ENCODE data around the gene SQOR. TPM values are rescaled to one million over a fixed set of nuclear protein-coding genes. Genes with fewer than 3 reads are reported as not detected.
A peak's percentile ranks its signal among the peaks of the same experiment; 100 is the strongest.

Gene SQOR
- total RNA-seq = 10 to 100 TPM; 29.4 to 83.8 TPM

DNA sequence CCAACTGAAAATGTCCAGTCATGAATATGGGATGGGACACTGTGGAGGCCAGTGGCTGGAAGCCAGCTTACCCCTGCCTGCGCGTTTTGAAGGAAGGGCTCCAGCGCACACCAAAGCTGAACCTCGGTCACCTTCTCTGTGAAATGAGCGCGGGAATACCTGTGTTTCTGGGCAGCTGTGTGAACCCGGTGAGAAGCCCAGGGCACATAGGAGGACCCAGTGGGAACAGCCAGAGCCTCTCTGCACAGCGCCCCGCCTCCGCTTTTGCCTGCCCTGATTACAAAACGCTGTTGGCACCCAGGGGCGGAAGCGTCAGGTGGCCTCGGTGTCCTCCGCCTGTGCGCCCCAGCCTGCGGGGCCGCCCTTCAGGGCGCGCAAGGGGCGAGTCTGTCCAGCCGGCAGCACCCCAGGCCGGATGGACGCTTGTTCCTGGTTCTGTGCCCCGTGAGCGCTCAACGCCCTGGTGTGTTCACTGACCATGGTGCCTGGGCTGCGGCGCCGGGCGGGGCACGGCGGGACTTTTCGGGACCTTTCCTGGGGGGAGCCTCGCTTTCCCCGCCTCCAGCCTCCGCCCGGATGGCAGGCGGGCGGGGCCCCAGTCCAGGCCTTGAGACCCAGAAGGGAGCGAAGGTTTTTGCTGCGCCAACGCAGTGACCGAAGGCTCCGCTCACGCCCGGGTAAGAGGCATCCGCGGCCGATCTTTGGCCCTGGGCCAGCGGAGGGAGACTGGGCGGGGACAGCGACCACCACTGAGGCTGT is at the start of gene SQOR:
SQOR (plus strand) TSS at position 598 of the 759 bp plus-strand sequence. CDS start 23,895 bp downstream, outside the sequence.
- TF ChIP-seq POLR2A (IDR thresholded peaks at IDR 0.05) = peak; percentile 85
- TF ChIP-seq, protein P1, sequence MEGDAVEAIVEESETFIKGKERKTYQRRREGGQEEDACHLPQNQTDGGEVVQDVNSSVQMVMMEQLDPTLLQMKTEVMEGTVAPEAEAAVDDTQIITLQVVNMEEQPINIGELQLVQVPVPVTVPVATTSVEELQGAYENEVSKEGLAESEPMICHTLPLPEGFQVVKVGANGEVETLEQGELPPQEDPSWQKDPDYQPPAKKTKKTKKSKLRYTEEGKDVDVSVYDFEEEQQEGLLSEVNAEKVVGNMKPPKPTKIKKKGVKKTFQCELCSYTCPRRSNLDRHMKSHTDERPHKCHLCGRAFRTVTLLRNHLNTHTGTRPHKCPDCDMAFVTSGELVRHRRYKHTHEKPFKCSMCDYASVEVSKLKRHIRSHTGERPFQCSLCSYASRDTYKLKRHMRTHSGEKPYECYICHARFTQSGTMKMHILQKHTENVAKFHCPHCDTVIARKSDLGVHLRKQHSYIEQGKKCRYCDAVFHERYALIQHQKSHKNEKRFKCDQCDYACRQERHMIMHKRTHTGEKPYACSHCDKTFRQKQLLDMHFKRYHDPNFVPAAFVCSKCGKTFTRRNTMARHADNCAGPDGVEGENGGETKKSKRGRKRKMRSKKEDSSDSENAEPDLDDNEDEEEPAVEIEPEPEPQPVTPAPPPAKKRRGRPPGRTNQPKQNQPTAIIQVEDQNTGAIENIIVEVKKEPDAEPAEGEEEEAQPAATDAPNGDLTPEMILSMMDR (IDR thresholded peaks at IDR 0.05) = peak in 2 of 4 experiments; percentile 17 to 20
- TF ChIP-seq POLR2AphosphoS5 (IDR thresholded peaks at IDR 0.05) = peak; percentile 85
- intact Hi-C loops (cut with DNase I) = loop anchor here (10.0 kb wide), 1 partner anchor 260 kb away; no protein-coding TSS in a partner anchor
- no peaks in the 10 kb centered on the region for H3K4me1 ChIP-seq (replicated peaks)

DNA sequence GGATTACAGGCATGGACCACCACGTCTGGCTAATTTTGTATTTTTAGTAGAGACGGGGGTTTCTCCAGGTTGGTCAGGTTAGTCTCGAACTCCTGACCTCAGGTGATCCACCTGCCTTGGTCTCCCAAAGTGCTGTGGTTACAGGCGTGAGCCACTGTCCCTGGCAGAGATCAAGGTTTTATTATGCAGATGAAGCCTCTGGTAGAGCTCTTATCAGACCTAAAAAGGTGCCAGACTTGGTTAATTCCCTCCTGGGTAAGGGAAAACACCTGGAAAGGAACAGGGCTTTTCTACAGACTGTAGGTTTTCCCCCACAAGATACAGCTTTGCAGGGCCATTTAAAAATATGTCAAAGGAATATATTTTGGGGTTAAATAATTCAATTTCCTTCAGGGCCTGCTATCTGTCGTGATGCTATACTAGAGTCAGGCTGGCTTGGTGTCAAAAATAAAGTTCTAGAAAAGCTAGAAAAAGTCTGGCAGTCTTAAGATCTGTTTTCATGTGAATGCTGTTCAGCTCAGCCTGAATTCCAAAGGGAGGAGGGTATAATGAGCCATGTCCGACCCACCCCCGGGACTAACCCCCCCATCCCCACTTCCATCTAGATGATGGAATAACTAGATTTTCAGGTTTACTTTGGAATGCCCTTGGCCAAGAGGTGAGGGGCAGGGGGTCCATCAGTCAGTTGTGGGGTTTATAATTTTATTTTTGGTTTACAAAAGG is 49.6 kb upstream of the SQOR start:
- Histone ChIP-seq H3K4me3 (no peak overlapping the region), H3K27ac (no peak overlapping the region)

More for the DNA sequence above, at the start of gene SQOR:
- 2% methylated on average over 52 of the region's 53 CpGs for WGBS
- Histone ChIP-seq H3K9me3 (no peaks in the 10 kb centered on the region), H3K36me3 (no peaks in the 10 kb centered on the region), H3K27me3 (replicated peaks; ENCODE audit: insufficient read depth) (no peaks in the 10 kb centered on the region), H3K27ac (peak within 1 kb of the TSS; percentile 88 to 93), H3K4me3 (peak within 1 kb of the TSS; percentile 72 to 79)
- DNase-seq (ENCODE audit: low spot score) = peak; percentile 88

DNA sequence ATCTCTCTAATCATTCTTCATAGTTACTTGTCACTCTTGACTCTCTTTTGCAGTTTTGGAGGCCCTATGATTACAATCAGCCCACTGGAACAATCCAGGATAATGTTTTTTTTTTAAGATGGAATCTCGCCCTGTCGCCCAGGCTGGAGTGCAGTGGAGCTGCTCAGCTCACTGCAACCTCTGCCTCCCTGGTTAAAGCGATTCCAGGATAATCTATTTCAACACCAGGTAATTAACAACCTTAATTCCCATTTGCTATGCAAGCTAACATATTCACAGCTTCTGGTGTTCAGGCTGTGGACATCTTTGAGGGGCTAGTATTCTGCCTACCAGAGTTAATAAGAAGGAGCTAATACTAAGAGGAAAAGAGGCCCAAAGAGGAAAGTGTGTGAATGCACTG is 48.7 kb upstream of the SQOR start:
- intact Hi-C loops (cut with DNase I) = loop anchor here (1.0 to 10.0 kb wide), 3 partner anchors 64 to 421 kb away; partner anchors contain the start of gene SLC30A4
- no peaks in the 10 kb centered on the region for H3K36me3 ChIP-seq
- no peak for TF ChIP-seq POLR2A (IDR thresholded peaks at IDR 0.05)
- TF ChIP-seq, protein P1 (IDR thresholded peaks at IDR 0.05) = no peak
- no peak for TF ChIP-seq POLR2AphosphoS5 (IDR thresholded peaks at IDR 0.05)
- no peaks in the 10 kb centered on the region for H3K4me1 ChIP-seq (replicated peaks)
- H3K4me3 ChIP-seq = peak overlapping the region; percentile 91 to 95
- DNase-seq (ENCODE audit: low spot score) = no peak
- 62% methylated on average over 3 of the region's 3 CpGs for WGBS
- peak overlapping the region; percentile 98 to 99 for H3K27ac ChIP-seq
- H3K27me3 ChIP-seq (replicated peaks; ENCODE audit: insufficient read depth) = no peaks in the 10 kb centered on the region
- no peaks in the 10 kb centered on the region for H3K9me3 ChIP-seq

More for the DNA sequence above, 49.6 kb upstream of the SQOR start:
- no peak for DNase-seq (ENCODE audit: low spot score)
- H3K36me3 ChIP-seq = no peaks in the 10 kb centered on the region
- H3K9me3 ChIP-seq = no peaks in the 10 kb centered on the region
- intact Hi-C loops (cut with DNase I) = loop anchor here (5.0 to 10.0 kb wide), 2 partner anchors 183 to 420 kb away; a partner anchor contains a TSS
- 65% methylated on average over 7 of the region's 7 CpGs for WGBS
- TF ChIP-seq POLR2A (IDR thresholded peaks at IDR 0.05) (no peak), POLR2AphosphoS5 (IDR thresholded peaks at IDR 0.05) (no peak)
- TF ChIP-seq, protein P1 (IDR thresholded peaks at IDR 0.05) = no peak
- H3K4me1 ChIP-seq (replicated peaks) = no peaks in the 10 kb centered on the region
- no peaks in the 10 kb centered on the region for H3K27me3 ChIP-seq (replicated peaks; ENCODE audit: insufficient read depth)

DNA sequence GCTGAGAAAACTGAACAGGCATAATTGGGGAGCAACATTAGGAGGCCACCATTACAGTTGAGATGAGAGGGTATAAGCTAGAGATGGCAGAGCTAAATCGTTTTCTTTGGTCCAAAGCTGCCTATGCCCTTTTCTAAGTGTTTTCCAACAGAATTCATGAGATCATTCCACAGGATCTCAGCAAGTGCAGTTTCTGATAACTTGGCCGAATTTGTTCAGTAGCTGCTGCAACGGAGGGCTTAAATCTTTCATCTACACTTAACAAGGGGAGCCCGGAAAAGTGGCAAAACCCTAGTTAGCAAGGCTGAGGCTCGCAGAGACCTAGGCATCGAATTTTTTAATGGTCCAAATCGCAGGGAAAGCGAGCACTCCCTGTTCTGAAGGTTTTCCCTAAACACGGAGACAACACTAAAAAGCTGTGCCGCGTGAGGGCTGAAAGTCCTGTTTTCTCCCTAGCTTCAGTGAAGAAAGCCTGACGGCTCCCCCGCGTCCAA is 48.2 kb upstream of the SQOR start:
- no peak for TF ChIP-seq POLR2A (IDR thresholded peaks at IDR 0.05)
- TF ChIP-seq, protein P1 (IDR thresholded peaks at IDR 0.05) = peak in 1 of 4 experiments; percentile 3
- TF ChIP-seq POLR2AphosphoS5 (IDR thresholded peaks at IDR 0.05) = no peak
- H3K27me3 ChIP-seq (replicated peaks; ENCODE audit: insufficient read depth) = no peaks in the 10 kb centered on the region
- H3K36me3 ChIP-seq = no peaks in the 10 kb centered on the region
- no peaks in the 10 kb centered on the region for H3K4me1 ChIP-seq (replicated peaks)
- H3K9me3 ChIP-seq = no peaks in the 10 kb centered on the region
- peak overlapping the region; percentile 98 to 99 for H3K27ac ChIP-seq
- H3K4me3 ChIP-seq = peak overlapping the region; percentile 91 to 95
- no peak for DNase-seq (ENCODE audit: low spot score)
- intact Hi-C loops (cut with DNase I) = loop anchor here (1.0 to 10.0 kb wide), 3 partner anchors 64 to 422 kb away; partner anchors contain the start of gene SLC30A4
- 0% methylated on average over 14 of the region's 14 CpGs for whole genome bisulfite sequencing
